ENCODE data around the gene HORMAD2.

HORMAD2 gene

GRCh38 chr22:30205281-30206115, 125.2 kb downstream of the HORMAD2 start:
- in situ Hi-C loops (cut with MboI; ENCODE audit: low sequenced_read_pairs, unreplicated experiment): no loop called here
- TF ChIP-seq, protein P1, sequence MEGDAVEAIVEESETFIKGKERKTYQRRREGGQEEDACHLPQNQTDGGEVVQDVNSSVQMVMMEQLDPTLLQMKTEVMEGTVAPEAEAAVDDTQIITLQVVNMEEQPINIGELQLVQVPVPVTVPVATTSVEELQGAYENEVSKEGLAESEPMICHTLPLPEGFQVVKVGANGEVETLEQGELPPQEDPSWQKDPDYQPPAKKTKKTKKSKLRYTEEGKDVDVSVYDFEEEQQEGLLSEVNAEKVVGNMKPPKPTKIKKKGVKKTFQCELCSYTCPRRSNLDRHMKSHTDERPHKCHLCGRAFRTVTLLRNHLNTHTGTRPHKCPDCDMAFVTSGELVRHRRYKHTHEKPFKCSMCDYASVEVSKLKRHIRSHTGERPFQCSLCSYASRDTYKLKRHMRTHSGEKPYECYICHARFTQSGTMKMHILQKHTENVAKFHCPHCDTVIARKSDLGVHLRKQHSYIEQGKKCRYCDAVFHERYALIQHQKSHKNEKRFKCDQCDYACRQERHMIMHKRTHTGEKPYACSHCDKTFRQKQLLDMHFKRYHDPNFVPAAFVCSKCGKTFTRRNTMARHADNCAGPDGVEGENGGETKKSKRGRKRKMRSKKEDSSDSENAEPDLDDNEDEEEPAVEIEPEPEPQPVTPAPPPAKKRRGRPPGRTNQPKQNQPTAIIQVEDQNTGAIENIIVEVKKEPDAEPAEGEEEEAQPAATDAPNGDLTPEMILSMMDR (IDR thresholded peaks at IDR 0.05; ENCODE audit: borderline replicate concordance, control extremely low read depth, extremely low read depth, insufficient read depth, missing control alignments): no peak
- peak; percentile 17 for DNase-seq (ENCODE audit: low spot score)

DNA sequence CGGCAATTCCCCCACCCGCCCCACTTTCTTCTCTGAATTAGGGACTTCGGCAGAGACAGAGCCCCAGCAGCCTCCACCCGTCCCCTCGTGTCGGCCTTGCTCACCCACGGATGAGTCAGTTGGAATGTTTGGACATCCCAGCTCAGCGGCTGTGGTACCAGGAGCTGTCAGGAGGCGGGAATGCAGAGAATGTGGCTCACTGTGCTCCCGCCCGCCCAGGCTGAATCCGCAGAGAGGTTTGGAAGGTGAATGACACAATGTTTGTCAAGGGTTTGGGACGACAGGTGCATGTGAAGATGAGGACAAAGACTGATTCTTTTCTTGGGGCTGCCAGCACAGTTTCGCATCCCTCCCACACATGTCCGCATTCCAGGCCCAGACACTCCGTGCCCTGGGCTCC, 126.7 kb downstream of the HORMAD2 start:
- TF ChIP-seq, protein P1 (IDR thresholded peaks at IDR 0.05; ENCODE audit: borderline replicate concordance, control extremely low read depth, extremely low read depth, insufficient read depth, missing control alignments): no peak
- peak; percentile 20 for DNase-seq (ENCODE audit: low spot score)
- in situ Hi-C loops (cut with MboI; ENCODE audit: low sequenced_read_pairs, unreplicated experiment): no loop called here

- in situ Hi-C loops (cut with MboI; ENCODE audit: low sequenced_read_pairs, unreplicated experiment): no loop called here
- peak; percentile 9 for DNase-seq (ENCODE audit: low spot score)
- TF ChIP-seq, protein P1 (IDR thresholded peaks at IDR 0.05; ENCODE audit: borderline replicate concordance, control extremely low read depth, extremely low read depth, insufficient read depth, missing control alignments): no peak
Measured at GRCh38 chr22:30208631-30209603, 128.7 kb downstream of the HORMAD2 start.

DNA sequence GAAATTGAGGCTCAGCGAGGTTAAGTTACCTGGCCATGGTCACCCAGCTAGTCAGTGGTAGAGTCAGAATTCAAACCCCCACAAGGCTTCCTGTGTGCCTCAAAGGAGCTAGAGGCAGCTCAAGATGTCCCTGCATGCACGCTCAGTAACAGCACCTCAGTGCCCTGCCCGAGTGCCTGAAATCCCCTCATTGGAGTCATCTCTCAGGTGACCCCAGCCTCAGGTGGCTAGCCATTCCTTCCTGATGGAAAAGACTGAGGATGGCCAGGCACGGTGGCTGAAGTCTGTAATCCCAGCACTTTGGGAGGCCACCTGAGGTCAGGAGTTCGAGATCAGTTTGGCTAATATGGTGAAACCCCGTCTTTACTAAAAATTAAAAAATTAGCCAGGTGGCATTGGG, 129.4 kb downstream of the HORMAD2 start:
- TF ChIP-seq, protein P1 (IDR thresholded peaks at IDR 0.05; ENCODE audit: borderline replicate concordance, control extremely low read depth, extremely low read depth, insufficient read depth, missing control alignments): no peak
- peak; percentile 11 for DNase-seq (ENCODE audit: low spot score)
- in situ Hi-C loops (cut with MboI; ENCODE audit: low sequenced_read_pairs, unreplicated experiment): no loop called here

DNA sequence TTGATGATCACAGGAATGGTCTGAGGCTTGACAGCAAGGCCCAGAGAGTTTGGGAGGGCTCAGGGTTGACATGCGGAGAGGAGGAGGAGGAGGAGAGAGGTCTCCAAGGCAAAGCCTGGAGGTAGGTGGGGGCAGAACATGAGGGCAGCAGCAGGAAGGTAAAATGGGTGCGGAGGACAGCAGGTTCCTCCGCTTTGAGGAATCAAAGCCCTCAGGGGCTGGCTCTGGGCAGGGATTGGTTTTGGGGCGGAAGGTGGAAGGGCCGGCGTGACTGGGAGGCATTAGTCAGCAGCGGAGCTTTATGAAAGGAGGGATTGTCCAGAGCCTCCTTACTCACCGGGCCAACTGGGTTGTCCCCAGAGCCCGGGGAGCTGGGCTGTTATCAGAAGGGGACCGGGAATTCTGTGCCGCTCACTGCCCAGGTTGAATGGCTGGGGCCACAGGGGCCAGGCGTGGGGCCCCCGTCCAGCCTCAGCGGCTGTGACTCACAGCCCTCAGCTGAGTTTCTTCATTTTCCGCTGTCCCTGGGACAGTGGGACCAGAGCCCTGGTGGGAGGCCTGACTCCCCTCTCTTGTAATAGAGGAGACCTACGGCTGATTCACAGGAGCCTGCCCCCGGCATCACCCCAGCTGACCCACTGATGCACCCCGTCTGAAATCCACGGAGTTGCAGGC, 130.1 kb downstream of the HORMAD2 start:
- peak; percentile 19 for DNase-seq (ENCODE audit: low spot score)
- TF ChIP-seq, protein P1 (IDR thresholded peaks at IDR 0.05; ENCODE audit: borderline replicate concordance, control extremely low read depth, extremely low read depth, insufficient read depth, missing control alignments): no peak
- in situ Hi-C loops (cut with MboI; ENCODE audit: low sequenced_read_pairs, unreplicated experiment): no loop called here

Data from GM13976 (cell line).